ENCODE data around the gene AOAH. TPM values are rescaled to one million over a fixed set of nuclear protein-coding genes. Genes with fewer than 3 reads are reported as not detected.

Gene AOAH
- total RNA-seq, 1 experiment from 2014 or later, result 0.39 TPM

GRCh38 chr7:36733411-36733810 is 9.1 kb upstream of the AOAH start:
- no peak overlapping the region for H2BK20ac ChIP-seq (ENCODE audit: low read depth, low read length, poor library complexity, severe bottlenecking)
- no peaks in the 10 kb centered on the region for H3K79me1 ChIP-seq (ENCODE audit: insufficient read depth, low read depth, low read length, poor library complexity, severe bottlenecking)
- Mint-ChIP-seq H3K4me1 (peaks cover 0 to 3% of the 10 kb centered on the region in 2 experiments; a peak in 2 of 4 replicates), H3K36me3 (ENCODE audit: insufficient read depth in 1 of 3, low read depth in 3 of 3) (0 out of 7 replicates have a peak, but pooled peaks cover 0 to 4% (median 0%) of the 10 kb centered on the region in 3 experiments), H3K9me3 (peaks cover 5 to 7% of the 10 kb centered on the region in 2 experiments; a peak in 2 of 5 replicates), H3K27ac (no peak overlapping the region), H3K27me3 (ENCODE audit: low read depth) (no peaks in the 10 kb centered on the region), H3K4me3 (no peak overlapping the region)
- H4K5ac ChIP-seq (ENCODE audit: insufficient read length, low read depth, low read length), result no peak overlapping the region
- no peak overlapping the region for H2BK5ac ChIP-seq (ENCODE audit: insufficient read length, low read length)
- no peaks in the 10 kb centered on the region for H3K23me2 ChIP-seq (ENCODE audit: insufficient read length, low read depth, low read length, poor library complexity, severe bottlenecking)
- no peak overlapping the region for H3T11ph ChIP-seq (ENCODE audit: low read length)
- no peak overlapping the region for H3K23ac ChIP-seq (ENCODE audit: insufficient read length, low read depth, low read length)
- no peaks in the 10 kb centered on the region for H3K9me3 ChIP-seq (ENCODE audit: control insufficient read depth, low read depth, low read length)
- H3K4me1 ChIP-seq (ENCODE audit: insufficient read depth, low read length), result peaks cover 3% of the 10 kb centered on the region; the same call in 1 of the 2 replicates
- no peak overlapping the region for H2BK120ac ChIP-seq (ENCODE audit: low read depth, low read length, poor library complexity, severe bottlenecking)
- H2AFZ ChIP-seq (ENCODE audit: low read length), result no peak overlapping the region
- no peak overlapping the region for H3K4me2 ChIP-seq (ENCODE audit: insufficient read depth, insufficient read length, low read length)
- H3K18ac ChIP-seq (ENCODE audit: insufficient read length, low read depth, low read length), result no peak overlapping the region
- no peak overlapping the region for H3K56ac ChIP-seq (ENCODE audit: insufficient read length, low read depth, low read length)
- no peak overlapping the region for H2AK5ac ChIP-seq (ENCODE audit: insufficient read length, low read length)
- H3K9ac ChIP-seq (ENCODE audit: extremely low read depth, insufficient read length, low read length), result no peak overlapping the region
- H3K27me3 ChIP-seq (ENCODE audit: insufficient read depth, low read length), result no peaks in the 10 kb centered on the region
- no peak overlapping the region for H3K4ac ChIP-seq (ENCODE audit: low read depth, low read length)
- WGBS (ENCODE audit: extremely low coverage, insufficient read length, low lambda C conversion rate), result no CpG with 5 or more reads among the region's 3 CpGs
- no peak for DNase-seq
- no peak overlapping the region for H3K14ac ChIP-seq (ENCODE audit: insufficient read depth, low read length)
- TF ChIP-seq CTCF (conservative IDR thresholded peaks at IDR 0.05), result no peak
- no peak overlapping the region for H2BK12ac ChIP-seq (ENCODE audit: insufficient read length, low read depth, low read length)
- H4K91ac ChIP-seq (ENCODE audit: insufficient read length, low read depth, low read length), result no peak overlapping the region
- H2BK15ac ChIP-seq (ENCODE audit: low read depth, low read length), result no peak overlapping the region
- no peaks in the 10 kb centered on the region for H3K79me2 ChIP-seq (ENCODE audit: insufficient read depth, low read length)
- H3K27ac ChIP-seq (ENCODE audit: insufficient read length, low read depth, low read length), result no peak overlapping the region
- no peak overlapping the region for H4K8ac ChIP-seq (replicated peaks; ENCODE audit: insufficient read length, low read depth, low read length)
- no peaks in the 10 kb centered on the region for H4K20me1 ChIP-seq (ENCODE audit: control insufficient read depth, insufficient read depth, insufficient read length)

All from H9 (cell line).